NCI-H1105 treated with DMSO at 0.1 percent for 48 hours (cell line): ENCODE results near the gene ICAM5.

Experiments used
- DNase-seq: peaks from one replicate; lab custom pipeline; 2025; lab: John Stamatoyannopoulos, UW

The ICAM5 gene

GRCh38 chr19:10292206-10292788 lies 2.5 kb downstream of the ICAM5 start:
- DNase-seq, result no peak

- DNase-seq, result no peak
Observed at GRCh38 chr19:10292789-10293636, 3.3 kb downstream of the ICAM5 start.

- no peak for DNase-seq
Observed at GRCh38 chr19:10293637-10294367, 4.0 kb downstream of the ICAM5 start.

GRCh38 chr19:10294368-10294697 lies 4.6 kb downstream of the ICAM5 start:
- no peak for DNase-seq

- DNase-seq, result peak; percentile 6
Observed at GRCh38 chr19:10295305-10295846, 5.6 kb downstream of the ICAM5 start.

- no peak for DNase-seq
Observed at GRCh38 chr19:10295847-10296591, 6.3 kb downstream of the ICAM5 start.

GRCh38 chr19:10299545-10300458 lies 10.1 kb downstream of the ICAM5 start:
- DNase-seq, result no peak

GRCh38 chr19:10305139-10305806 lies 15.5 kb downstream of the ICAM5 start:
- no peak for DNase-seq

- DNase-seq, result no peak
Observed at GRCh38 chr19:10306327-10306726, 16.6 kb downstream of the ICAM5 start.

- DNase-seq, result no peak
Observed at GRCh38 chr19:10309423-10309822, 19.7 kb downstream of the ICAM5 start, which contains the start of gene ZGLP1. ZGLP1 (minus strand) TSS chr19:10309815.

GRCh38 chr19:10315335-10316214 lies 25.8 kb downstream of the ICAM5 start, which contains the start of gene FDX2:
FDX2 (minus strand) TSS chr19:10316015; CDS start chr19:10315996, 19 bp downstream.
- peak; percentile 93 for DNase-seq

GRCh38 chr19:10316229-10317044 lies 26.7 kb downstream of the ICAM5 start:
- no peak for DNase-seq

GRCh38 chr19:10317045-10317856 lies 27.5 kb downstream of the ICAM5 start:
- no peak for DNase-seq

GRCh38 chr19:10317857-10318462 lies 28.2 kb downstream of the ICAM5 start:
- no peak for DNase-seq

- DNase-seq, result no peak
Observed at GRCh38 chr19:10318807-10319682, 29.3 kb downstream of the ICAM5 start.
